ENCODE measurements around the gene ZNF45.
"Not testable (repeated sequence)": the region's sequence is repeated elsewhere in the genome, so short reads cannot be mapped to it uniquely, and the experiment has no call there.

ZNF45 gene

DNA sequence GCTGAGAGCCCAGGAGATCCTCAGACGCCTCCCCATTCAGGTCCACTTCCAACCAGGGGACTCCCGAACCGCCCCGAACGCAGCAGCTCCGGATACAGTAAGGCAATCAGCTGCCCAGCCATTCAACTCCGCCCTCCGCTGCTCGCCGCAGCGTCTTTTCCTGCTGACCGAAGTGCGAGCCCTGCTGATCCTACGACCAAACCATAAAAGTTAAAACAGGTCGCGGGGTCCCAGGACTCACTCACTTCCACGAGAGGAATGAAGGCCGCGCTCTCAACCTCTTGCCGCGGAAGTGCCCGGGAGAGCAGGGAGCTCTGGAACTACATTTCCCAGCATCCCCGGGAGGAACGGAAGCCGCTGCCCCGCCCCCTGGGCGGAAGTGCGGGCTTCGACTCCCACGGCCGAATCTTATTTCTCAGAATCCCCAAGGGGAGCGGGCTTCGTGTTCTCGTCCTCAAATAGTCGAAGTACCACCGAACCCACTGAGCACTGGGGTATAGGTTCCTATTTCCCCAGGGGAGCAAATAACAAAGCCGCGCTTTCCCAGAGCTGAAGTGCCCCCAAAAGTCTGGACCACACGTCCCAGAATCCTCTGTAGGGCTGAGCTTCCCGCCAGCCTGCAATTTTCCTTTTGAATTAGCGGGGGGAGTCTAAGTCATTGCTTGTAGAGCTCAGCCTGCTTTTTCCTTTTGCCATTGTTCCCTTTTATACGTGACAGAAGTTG, at the start of gene ZNF45:
Gene ZNF45, minus strand, starts transcription at position 298 of the 724 bp plus-strand sequence. CDS start 13,097 bp downstream, outside the sequence.
- peak; percentile 72 to 87 (median 81) for DNase-seq

DNA sequence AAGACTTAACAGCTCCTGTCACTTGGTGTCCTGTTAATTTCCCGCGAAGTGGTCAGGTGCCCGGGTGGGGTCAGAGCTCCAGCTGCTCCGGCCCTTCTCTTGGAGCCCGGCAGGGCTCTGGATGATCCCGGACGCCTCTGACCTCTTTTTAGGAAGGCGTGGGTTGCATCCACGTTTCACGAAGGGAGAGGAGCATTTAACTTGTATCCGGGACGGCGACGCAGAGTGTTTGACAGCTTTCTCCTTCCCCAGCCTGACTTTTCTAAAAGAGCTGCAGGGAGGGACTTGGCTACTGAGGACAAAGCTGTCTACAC, 49.6 kb upstream of the ZNF45 start:
- peak in 1 of 6 experiments; percentile 10 for DNase-seq

DNA sequence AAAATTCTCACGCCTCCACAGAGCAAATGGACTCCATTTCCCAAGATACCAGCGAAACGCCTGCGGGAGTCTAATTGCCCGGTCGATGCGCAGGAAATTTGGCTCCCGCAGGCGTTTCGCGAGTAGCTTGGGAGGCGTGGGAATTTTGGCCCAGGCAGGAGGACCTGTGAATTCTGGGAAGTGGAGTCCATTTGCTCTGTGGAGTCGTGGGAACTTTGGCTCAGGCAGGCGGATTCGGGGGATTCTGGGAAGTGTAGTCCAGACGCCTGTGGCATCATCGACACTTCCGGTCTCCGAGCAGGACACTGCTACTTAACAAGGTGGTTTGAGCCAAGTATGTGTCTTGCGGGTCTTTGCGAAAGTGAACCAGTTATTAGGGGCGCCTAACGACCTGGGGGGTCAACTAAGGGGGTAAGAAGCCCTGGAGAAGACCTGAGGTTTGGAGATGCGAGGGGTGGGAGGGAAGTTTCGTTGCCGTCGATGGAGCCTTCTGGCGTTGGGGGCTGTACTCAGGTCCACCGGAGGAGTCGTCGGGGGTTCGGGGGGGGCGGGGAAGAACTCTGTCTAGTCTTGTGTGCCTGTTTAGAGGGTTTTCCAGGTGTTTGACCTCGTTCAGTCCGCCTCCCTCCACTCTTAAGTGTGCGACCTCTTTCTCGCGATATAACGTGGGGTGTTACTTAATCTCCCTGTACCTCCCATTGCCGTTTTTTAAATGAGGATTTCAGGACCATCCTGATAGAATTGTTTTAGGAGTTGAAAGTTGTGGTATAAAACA, 49.0 kb upstream of the ZNF45 start, which contains the start of gene ZNF155:
Gene ZNF155, plus strand, starts transcription at position 277 of the 775 bp plus-strand sequence. CDS start 4,356 bp downstream, outside the sequence.
- DNase-seq, result peak; percentile 41 to 74 (median 56)

DNA sequence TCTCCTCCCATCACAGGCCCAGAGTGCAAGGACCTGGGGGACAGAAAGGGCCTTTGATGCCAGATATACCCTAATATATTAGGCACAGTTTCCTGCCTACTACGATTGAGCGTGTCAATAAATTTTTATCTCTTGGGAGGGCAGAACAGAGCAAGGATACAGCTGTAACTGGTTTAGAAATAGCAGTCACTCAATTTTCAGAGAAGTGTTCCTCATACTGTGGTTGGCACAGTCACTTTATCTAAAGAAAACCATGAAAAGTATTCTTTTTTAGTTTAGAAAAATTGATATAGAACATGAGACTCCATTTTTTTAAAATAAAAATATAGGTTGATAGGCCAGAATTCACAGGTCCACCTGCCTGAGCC, 48.4 kb upstream of the ZNF45 start:
- peak in 1 of 6 experiments; percentile 15 for DNase-seq

DNA sequence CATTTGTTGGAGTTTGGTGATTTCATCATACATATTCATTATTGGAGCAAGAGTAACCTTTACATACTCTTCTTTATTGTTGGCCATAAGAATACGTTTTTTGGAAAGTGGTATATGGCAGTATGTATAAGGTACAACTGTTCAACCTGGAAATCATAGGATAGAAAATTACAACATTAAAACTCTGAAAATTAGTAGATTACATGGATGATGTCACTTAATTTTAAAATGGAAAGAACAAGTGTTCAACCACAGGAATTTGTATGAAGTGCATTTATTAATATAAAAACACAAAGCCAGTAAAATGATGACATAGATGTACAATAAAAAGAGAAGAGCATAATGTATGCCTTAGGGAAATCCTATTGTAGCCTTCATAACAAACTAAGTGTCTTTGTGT, 41.6 kb upstream of the ZNF45 start:
- DNase-seq, result no peak

DNA sequence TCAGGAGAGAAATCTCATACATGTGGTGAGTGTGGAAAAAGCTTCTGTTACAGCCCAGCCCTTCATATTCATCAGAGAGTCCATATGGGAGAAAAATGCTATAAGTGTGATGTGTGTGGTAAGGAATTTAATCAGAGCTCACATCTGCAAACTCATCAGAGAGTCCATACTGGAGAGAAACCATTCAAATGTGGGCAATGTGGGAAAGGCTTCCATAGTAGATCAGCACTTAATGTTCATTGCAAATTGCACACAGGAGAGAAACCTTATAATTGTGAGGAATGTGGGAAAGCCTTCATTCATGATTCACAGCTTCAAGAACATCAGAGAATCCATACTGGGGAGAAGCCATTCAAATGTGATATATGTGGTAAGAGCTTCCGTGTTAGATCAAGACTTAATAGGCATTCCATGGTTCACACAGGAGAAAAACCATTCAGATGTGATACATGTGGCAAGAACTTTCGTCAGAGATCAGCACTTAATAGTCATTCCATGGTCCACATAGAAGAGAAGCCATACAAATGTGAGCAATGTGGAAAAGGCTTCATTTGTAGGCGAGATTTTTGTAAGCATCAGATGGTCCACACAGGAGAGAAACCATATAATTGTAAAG, 31.1 kb upstream of the ZNF45 start:
- DNase-seq, result no peak

DNA sequence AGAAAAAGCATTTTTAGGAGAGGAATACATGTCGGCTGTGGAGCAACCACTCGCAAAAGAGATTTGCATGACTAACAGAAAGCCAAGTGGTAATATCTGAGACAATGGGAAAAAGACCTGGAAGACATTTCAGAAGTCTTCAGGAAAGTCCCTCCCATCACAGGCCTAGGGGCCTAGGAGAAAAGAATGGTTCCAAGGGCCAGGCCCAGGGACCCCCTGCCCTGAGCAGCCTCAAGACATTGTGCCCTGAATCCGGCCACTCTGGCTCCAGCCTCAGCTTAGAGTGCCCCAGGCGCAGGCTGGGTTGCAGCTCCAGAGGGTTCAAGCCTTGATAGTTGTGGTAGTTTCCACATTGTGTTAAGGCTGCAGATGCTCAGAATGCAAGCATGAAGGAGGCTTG, 25.3 kb upstream of the ZNF45 start:
- no peak for DNase-seq

DNA sequence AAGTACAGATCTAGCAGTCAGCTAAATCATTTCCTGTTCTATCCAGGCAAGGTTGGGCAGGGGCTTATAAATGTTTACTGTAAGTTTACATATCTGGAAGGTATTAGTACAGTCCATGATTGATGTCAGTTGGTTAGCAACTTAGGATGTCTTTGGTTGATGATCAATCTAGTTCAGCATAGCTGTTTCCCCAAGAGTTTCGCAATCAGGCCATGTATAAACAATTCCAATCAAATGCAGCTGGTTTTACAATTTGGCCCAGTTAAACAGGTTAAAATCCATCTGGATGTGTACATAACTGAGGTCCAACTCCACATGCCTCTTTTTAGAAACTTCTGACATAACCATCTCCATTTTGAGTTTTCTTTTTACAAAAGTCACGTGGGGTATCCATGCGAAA, 22.8 kb upstream of the ZNF45 start:
- no peak for DNase-seq

DNA sequence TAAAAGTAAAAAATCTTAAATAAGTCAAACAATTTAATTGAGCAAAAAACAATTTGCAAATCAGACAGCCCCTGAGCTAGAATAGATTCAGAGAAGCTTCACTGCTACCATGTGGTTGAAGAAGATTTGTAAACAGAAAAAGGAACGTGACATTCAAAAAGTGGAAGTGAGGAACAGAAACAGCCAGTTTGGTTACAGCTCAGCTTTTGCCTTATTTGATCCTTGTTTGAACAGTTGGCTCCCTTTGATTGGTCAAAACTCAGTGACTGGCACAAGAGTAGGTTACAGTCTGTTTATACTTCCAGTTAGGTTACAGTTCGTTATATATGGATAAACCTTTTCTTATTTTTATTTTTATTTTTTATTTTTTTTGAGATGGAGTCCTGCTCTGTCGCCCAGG, 21.7 kb upstream of the ZNF45 start:
- no peak for DNase-seq

DNA sequence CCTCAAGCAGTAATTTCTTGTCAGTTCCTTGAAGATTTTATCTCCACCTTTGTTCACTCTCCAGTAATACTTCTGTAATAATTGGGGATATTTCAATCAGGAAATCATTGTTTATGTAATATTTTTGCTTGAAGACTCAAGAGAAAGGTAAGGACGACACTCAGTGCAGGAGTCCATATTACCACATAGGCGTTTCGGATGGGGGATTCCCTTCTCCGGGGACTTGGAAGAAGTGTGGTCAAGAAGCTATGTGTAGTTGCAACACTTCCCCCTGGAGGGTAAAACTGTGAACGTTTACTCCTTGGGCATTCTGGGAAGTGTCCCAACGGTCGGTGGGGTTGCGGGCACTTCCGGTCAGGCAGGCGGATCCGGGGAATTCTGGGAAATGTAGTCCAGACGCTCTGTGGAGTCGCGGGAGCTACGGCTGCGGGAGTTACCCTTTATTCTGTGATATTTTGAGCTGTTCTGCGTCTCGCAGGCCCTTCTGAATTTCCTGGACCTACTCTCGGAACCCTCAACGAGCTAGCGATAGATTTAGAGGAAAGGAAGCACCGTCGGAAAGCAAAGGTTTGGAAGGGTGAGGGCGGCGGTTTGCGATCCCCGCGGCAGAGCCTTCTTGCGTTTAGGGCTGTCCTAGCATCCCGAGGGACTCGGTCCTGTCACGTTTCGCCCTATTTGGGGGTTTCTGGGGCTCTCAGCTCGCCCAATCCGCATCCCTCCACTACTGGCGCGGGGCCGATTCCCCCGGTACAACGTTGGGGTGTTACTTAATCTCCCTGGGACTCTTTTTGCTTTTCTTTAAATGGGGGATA, 16.0 kb upstream of the ZNF45 start, which contains the start of gene ZNF221:
Gene ZNF221, plus strand, starts transcription at position 395 of the 812 bp plus-strand sequence. CDS start 11,499 bp downstream, outside the sequence.
- DNase-seq, result peak in 4 of 6 experiments; percentile 16 to 40 (median 30)

DNA sequence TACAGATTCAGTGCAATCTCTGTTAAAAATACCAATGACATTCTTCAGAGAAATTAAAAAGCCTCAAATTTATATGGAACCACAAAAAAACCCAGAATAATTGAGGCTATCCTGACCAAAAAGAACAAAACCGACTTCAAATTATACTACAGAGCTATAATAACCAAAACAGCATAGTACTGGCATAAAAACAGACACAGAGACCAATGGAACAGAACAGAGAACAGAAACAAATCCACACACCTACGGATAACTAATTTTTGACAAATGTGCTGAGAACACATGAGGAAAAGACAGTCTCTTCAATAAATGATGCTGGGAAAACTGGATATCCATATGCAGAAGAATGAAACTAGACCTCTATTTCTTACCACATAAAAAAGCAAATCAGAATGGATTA, 14.7 kb upstream of the ZNF45 start:
- DNase-seq, result not testable (repeated sequence)

DNA sequence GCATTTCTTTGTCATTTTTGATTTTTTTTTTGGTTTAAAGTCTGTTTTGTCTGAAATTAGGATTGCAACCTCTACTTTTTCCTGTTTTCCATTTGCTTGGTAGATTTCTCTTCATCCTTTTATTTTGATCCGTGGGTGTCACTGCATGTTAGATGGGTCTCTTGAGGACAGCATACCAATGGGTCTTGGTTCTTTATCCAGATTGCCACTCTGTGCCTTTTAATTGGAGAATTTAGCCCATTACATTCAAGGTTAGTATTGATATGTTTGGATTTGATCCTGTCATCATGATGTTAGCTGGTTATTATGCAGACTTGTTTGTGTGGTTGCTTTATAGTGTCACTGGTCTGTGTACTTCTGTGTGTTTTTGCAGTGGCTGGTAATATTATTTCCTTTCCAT, 12.3 kb upstream of the ZNF45 start:
- DNase-seq, result not testable (repeated sequence)

DNA sequence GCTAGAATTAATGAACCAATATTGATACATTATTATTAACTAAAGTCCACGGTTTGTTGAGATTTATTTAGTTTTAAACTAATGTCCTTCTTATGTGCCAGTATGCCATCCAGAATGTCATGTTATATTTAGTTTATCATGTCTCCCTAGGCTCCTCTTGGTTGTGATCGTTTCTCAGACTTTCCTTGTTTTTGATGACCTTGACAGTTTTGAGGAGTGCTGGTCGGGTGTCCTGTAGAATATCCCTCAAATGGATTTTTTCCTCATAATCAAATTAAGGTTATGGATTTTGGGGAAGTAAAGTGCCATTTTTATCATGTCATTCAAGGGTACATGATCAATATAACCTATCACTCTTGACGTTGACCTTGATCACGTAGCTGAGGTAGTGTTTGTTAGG, 6.1 kb upstream of the ZNF45 start:
- no peak for DNase-seq

DNA sequence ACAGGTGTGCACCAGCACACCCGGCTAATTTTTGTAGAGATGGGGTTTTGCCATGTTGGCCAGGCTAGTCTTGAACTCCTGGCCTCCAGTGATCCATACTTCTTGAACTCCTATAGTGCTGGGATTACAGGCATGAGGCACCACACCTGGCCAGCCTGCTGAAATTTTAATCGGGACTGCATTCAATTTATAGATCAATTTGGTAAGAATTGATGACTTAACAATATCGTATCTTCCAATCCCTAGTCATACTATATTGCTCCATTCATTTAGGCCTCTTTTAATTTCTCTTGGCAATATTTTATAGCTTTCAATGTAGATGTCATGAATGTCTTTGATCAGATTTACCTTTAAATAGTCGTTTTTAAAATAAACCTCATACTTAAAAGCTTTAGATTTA, 5.6 kb upstream of the ZNF45 start:
- no peak for DNase-seq

DNA sequence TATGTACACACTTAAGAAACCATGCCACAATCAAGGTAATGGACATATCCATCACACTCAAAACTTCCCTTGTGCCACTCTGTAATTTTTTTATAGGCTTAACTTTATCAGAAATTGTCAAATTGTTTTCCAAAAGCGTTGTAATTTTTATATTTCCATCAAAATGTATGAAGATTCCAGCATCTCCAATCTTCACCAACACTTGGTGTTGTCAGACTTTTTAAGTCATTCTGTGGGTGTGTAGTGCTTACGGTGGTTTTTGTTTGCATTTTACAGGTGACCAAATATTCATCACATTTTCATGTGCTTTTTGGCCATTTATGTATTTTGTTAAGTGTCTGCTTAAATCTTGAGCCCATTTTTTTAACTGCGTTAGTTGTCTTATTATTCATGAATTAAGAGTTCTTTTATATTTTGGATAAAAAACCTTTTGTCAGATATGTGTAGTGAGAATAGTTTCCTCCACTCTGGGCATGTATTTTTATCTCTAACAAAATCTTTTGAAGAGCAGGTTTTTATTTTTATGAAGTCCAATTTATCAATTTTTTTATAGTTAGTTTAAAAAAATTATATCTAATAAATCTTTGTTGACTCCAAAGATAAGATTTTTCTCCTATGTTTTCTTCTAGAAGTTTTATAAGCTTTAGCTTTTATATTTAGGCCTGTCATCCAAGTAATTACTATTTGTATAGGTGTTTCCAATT, 4.6 kb upstream of the ZNF45 start:
- DNase-seq, result no peak

DNA sequence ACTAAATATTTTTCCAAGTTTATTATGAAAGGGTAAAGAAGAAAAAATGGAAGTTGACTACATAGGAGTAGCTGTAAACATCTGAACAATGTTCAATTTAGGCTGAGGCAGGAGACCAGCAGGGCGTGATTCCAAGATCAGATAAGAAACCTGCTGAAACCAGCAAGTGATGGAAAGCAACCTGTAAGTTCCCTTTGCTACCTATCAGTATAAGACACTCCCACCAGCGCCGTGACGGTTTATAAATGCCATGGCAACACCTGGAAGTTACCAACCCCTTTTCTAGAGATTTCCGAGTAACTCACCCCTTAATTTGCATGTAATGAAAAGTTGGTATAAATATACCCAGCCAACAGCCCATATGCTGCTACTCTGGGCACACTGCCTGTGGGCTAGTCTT, 1.1 kb upstream of the ZNF45 start:
- DNase-seq, result peak in 1 of 6 experiments; percentile 1

DNA sequence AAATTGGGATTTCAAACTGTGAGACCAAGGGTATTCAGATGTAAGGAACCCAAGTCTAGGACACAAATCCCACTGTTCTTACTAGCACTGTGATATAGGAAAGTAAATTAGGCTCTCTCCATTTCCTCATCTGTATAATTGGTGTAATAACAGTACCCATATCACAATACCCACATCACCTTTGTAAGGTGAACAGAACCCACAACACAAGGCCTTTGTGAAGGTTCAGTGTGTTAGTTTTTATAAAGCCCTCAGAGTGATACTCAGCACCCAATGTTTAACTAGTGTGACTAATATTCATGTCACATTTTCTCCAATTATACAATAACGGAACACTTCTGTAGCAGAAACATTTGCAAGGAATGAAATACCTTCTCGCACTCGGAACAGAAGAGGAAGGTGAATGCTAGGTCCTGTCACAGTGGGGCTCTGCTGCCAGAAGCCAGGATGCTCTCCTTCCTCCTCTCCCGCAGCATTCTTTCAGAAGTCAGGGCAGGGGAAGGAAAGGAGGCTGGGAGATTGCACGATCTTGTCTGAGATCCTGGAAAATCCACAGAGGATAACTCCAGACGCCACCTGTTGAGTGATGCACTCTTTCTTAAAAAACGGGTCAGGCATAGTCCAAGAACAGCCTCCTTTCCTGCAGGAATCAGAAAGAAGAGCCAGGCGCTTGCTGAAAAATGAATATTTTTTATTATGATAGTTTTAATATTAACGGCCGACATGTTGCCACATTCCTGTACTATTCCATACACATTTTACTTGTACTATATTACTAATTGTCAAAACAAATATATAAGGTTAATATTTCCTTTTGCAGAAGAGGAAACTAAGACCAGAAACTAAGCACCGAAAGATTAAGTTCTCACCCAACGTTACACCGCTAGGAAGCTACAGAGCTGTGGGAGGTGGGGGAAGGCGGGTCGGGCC, 762 bp downstream of the ZNF45 start:
- no peak for DNase-seq

DNA sequence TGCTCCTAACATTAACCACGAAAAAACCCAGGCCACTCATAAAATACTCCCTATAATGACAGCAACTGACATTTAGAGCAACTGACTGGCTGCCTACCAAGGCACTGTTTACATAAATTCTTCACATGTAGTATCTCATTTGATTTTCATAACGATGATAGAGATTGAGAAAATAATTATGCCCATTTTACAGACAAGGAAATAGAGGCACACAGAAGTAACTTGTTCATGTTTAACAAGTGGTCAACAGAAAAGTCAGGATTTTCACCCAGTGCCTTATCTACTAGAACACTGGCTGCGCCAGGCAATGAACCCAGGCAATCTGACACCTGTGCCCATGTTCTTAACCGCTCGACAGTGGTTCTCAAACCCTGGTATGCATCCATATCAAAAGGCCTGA, 6.3 kb downstream of the ZNF45 start:
- DNase-seq, result no peak

DNA sequence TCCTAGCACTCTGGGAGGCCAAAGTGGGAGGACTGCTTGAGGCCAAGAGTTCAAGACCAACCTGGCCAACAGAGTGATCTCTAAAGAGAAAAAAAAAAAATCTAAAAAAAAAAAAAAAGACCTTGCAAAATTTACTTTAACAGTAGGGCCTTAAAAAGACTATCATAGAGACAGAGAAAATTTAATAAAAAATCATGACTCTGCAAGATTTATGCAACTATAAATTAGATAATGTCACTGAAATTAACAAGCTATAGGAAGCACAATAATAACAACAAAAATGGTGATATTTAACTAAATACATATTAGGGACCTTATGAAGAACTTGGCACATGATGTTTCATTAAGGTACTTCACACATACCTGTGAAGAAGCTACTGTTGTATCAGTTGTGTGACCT, 11.2 kb downstream of the ZNF45 start:
- no peak for DNase-seq

DNA sequence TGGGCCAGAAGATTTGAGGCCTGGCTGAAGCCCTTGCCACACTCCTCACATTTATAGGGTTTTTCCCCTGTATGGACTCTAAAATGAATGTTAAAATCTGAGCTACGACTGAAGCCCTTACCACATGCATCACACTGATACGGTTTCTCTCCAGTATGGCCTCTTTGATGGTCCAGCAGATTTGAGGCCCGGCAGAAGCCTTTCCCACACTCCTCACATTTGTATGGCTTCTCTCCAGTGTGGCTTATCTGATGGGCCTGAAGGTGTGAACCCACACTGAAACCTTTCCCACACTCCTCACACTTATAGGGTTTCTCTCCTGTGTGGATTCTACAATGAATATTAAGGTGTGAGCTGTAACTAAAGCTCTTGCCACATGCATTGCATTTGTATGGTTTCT, 21.0 kb downstream of the ZNF45 start:
- no peak for DNase-seq

DNA sequence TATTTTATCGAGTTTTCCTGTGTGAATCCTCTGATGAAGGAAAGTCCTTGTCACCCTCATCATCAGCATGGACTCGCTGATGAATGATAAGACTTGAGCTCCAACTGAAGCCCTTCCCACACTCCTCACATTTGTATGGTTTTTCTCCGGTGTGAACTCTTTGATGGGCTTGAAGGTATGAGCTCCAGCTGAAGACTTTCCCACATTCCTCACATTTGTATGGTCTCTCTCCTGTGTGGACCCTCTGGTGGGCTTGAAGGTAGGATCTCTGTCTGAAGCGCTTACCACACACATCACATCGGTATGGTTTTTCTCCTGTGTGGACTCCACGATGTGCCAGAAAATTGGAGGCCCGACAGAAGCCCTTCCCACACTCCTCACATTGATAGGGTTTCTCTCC, 21.7 kb downstream of the ZNF45 start:
- DNase-seq, result no peak
